GM12878 (cell line): Measurements from ENCODE around the gene CACNA1S.

Source experiments
- GABPA ChIP-seq: IDR thresholded peaks from 2 replicates; pipeline ENCODE4 v1.6.1; 2014; ENCODE audit warnings: antibody characterized with exemption, low read depth, mild to moderate bottlenecking, inconsistent platforms
- KDM1A ChIP-seq: fragments of 200-600 bp; sonication (generic); IDR thresholded peaks from 2 replicates; pipeline ENCODE4 v1.6.1; 2016; ENCODE audit warnings: borderline replicate concordance
- MXI1 ChIP-seq: fragments of 150-350 bp; IDR thresholded peaks from 2 replicates; pipeline ENCODE4 v1.6.1; 2011; ENCODE audit warnings: low read depth, mild to moderate bottlenecking, inconsistent platforms, low read length, improper control_type of control experiment
- NFXL1 ChIP-seq: fragments of 450-650 bp; IDR thresholded peaks from 2 replicates; pipeline ENCODE4 v1.6.1; 2017; ENCODE audit warnings: antibody characterized with exemption, mild to moderate bottlenecking, borderline replicate concordance
- RAD21 ChIP-seq: IDR thresholded peaks from 2 replicates; pipeline ENCODE4 v1.6.1; 2011; ENCODE audit warnings: mild to moderate bottlenecking, low read depth, low read length, moderate library complexity; ENCODE audit not compliant: insufficient read depth
- RFX5 ChIP-seq: IDR thresholded peaks from 2 replicates; pipeline ENCODE4 v1.6.1; 2011; ENCODE audit warnings: low read depth, low read length, improper control_type of control experiment
- TAF1 ChIP-seq: IDR thresholded peaks from 2 replicates; pipeline ENCODE4 v1.6.1; 2011; ENCODE audit warnings: mild to moderate bottlenecking, low read depth, low read length, borderline replicate concordance
- TBL1XR1 ChIP-seq: IDR thresholded peaks from 2 replicates; pipeline ENCODE4 v1.6.1; 2012; ENCODE audit warnings: low read depth, low read length, improper control_type of control experiment
- TF ChIP-seq, protein P1 (sequence below), 3 experiments: IDR thresholded peaks in 2 of 3; conservative IDR thresholded peaks in 1 of 3; 2 replicates each; pipeline ENCODE4 v1.5.1; 2011; ENCODE audit warnings: low read depth in 3 of 3, low read length in 3 of 3, mild to moderate bottlenecking in 3 of 3, control low read depth in 2 of 3, moderate library complexity in 2 of 3, inconsistent platforms in 1 of 3, mixed read lengths in 1 of 3; ENCODE audit not compliant: control insufficient read depth in 2 of 3, insufficient read depth in 1 of 3; ENCODE audit errors: extremely low read depth in 1 of 3
- TF ChIP-seq, protein P2 (sequence below): fragments of 450-650 bp; IDR thresholded peaks from 2 replicates; pipeline ENCODE4 v1.6.1; 2017; ENCODE audit warnings: mild to moderate bottlenecking

DNA sequence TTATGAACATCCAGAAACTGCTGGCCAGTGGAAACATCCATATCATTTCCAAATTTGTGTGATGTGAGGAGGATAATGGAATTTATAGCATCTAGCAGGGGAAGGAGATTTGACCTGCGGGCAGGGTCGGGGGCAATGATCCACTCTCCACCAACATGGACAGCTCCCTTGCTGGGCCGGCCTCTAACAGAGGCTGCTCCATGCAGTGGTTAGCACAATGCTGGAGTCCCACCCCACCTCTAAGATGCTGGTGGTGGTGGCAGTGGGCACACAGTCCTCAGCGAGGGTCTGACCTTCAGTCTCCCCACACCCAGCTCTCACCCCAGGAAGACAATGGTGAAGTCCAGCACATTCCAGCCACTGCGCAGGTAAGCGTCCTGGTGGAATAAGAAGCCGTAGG, 18.7 kb downstream of the CACNA1S start:
- TF ChIP-seq, protein P1, sequence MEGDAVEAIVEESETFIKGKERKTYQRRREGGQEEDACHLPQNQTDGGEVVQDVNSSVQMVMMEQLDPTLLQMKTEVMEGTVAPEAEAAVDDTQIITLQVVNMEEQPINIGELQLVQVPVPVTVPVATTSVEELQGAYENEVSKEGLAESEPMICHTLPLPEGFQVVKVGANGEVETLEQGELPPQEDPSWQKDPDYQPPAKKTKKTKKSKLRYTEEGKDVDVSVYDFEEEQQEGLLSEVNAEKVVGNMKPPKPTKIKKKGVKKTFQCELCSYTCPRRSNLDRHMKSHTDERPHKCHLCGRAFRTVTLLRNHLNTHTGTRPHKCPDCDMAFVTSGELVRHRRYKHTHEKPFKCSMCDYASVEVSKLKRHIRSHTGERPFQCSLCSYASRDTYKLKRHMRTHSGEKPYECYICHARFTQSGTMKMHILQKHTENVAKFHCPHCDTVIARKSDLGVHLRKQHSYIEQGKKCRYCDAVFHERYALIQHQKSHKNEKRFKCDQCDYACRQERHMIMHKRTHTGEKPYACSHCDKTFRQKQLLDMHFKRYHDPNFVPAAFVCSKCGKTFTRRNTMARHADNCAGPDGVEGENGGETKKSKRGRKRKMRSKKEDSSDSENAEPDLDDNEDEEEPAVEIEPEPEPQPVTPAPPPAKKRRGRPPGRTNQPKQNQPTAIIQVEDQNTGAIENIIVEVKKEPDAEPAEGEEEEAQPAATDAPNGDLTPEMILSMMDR (IDR thresholded peaks at IDR 0.05 in 2 of 3, conservative IDR thresholded peaks at IDR 0.05 in 1 of 3; ENCODE audit: control insufficient read depth in 2 of 3, extremely low read depth in 1 of 3, insufficient read depth in 1 of 3, low read depth in 3 of 3, low read length in 3 of 3): no peak
- no peak for TF ChIP-seq TAF1
- TF ChIP-seq GABPA: no peak
- TF ChIP-seq MXI1: no peak
- TF ChIP-seq, protein P2, sequence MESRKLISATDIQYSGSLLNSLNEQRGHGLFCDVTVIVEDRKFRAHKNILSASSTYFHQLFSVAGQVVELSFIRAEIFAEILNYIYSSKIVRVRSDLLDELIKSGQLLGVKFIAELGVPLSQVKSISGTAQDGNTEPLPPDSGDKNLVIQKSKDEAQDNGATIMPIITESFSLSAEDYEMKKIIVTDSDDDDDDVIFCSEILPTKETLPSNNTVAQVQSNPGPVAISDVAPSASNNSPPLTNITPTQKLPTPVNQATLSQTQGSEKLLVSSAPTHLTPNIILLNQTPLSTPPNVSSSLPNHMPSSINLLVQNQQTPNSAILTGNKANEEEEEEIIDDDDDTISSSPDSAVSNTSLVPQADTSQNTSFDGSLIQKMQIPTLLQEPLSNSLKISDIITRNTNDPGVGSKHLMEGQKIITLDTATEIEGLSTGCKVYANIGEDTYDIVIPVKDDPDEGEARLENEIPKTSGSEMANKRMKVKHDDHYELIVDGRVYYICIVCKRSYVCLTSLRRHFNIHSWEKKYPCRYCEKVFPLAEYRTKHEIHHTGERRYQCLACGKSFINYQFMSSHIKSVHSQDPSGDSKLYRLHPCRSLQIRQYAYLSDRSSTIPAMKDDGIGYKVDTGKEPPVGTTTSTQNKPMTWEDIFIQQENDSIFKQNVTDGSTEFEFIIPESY: no peak
- TF ChIP-seq RFX5: no peak
- TF ChIP-seq KDM1A: no peak
- no peak for TF ChIP-seq NFXL1
- TF ChIP-seq TBL1XR1: no peak
- no peak for TF ChIP-seq RAD21
